PFSK-1 (cell line): ENCODE results near the gene PCDHGB1.

Source experiments
- POLR2AphosphoS5 ChIP-seq: IDR thresholded peaks from 2 replicates; pipeline ENCODE4 v1.6.1; 2012; ENCODE audit warnings: low read depth, mild to moderate bottlenecking, control low read depth, low read length, moderate library complexity
- TAF1 ChIP-seq: IDR thresholded peaks from 2 replicates; pipeline ENCODE4 v1.6.1; 2012; ENCODE audit warnings: low read length, control low read depth, borderline replicate concordance; ENCODE audit not compliant: insufficient read depth
- TF ChIP-seq, protein P1 (sequence below), 2 experiments: IDR thresholded peaks; 2 replicates each; pipeline versions ENCODE4 v1.6.1 to v1.8.0; 2011 to 2012; ENCODE audit warnings: low read depth in 2 of 2, low read length in 2 of 2, control low read depth in 1 of 2, inconsistent platforms in 1 of 2, mild to moderate bottlenecking in 1 of 2, moderate library complexity in 1 of 2; ENCODE audit not compliant: insufficient read depth in 1 of 2

DNA sequence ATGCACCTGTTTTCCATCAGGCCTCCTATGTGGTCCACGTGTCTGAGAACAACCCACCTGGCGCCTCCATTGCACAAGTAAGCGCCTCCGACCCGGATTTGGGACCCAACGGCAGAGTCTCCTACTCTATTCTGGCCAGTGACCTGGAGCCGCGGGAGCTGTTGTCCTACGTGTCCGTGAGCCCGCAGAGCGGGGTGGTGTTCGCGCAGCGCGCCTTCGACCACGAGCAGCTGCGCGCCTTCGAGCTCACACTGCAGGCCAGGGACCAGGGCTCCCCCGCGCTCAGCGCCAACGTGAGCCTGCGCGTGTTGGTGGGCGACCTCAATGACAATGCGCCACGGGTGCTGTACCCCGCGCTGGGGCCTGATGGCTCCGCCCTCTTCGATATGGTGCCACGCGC is 1.7 kb downstream of the PCDHGB1 start:
- no peak for TF ChIP-seq POLR2AphosphoS5
- TF ChIP-seq TAF1, result no peak
- TF ChIP-seq, protein P1, sequence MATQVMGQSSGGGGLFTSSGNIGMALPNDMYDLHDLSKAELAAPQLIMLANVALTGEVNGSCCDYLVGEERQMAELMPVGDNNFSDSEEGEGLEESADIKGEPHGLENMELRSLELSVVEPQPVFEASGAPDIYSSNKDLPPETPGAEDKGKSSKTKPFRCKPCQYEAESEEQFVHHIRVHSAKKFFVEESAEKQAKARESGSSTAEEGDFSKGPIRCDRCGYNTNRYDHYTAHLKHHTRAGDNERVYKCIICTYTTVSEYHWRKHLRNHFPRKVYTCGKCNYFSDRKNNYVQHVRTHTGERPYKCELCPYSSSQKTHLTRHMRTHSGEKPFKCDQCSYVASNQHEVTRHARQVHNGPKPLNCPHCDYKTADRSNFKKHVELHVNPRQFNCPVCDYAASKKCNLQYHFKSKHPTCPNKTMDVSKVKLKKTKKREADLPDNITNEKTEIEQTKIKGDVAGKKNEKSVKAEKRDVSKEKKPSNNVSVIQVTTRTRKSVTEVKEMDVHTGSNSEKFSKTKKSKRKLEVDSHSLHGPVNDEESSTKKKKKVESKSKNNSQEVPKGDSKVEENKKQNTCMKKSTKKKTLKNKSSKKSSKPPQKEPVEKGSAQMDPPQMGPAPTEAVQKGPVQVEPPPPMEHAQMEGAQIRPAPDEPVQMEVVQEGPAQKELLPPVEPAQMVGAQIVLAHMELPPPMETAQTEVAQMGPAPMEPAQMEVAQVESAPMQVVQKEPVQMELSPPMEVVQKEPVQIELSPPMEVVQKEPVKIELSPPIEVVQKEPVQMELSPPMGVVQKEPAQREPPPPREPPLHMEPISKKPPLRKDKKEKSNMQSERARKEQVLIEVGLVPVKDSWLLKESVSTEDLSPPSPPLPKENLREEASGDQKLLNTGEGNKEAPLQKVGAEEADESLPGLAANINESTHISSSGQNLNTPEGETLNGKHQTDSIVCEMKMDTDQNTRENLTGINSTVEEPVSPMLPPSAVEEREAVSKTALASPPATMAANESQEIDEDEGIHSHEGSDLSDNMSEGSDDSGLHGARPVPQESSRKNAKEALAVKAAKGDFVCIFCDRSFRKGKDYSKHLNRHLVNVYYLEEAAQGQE (IDR thresholded peaks at IDR 0.05; ENCODE audit: insufficient read depth in 1 of 2, low read depth in 2 of 2, low read length in 2 of 2), result no peak
